ENCODE data around the gene CLEC16A.

Gene CLEC16A

GRCh38 chr16:11036868-11037410 lies 92.6 kb downstream of the CLEC16A start:
- DNase-seq = no peak

GRCh38 chr16:11038305-11038704 lies 93.9 kb downstream of the CLEC16A start:
- no peak for DNase-seq

- no peak for DNase-seq
These were observed 94.4 kb downstream of the CLEC16A start for GRCh38 chr16:11038777-11039176.

- no peak for DNase-seq
These were observed 95.4 kb downstream of the CLEC16A start for GRCh38 chr16:11039726-11040125.

GRCh38 chr16:11042191-11042590 lies 97.8 kb downstream of the CLEC16A start:
- no peak for DNase-seq

GRCh38 chr16:11045441-11045840 lies 101.1 kb downstream of the CLEC16A start:
- no peak for DNase-seq

GRCh38 chr16:11045846-11046245 lies 101.5 kb downstream of the CLEC16A start:
- no peak for DNase-seq

- DNase-seq = no peak
These were observed 102.1 kb downstream of the CLEC16A start for GRCh38 chr16:11046382-11046931.

- DNase-seq = no peak
These were observed 102.7 kb downstream of the CLEC16A start for GRCh38 chr16:11047057-11047456.

- no peak for DNase-seq
These were observed 103.8 kb downstream of the CLEC16A start for GRCh38 chr16:11047939-11048800.

GRCh38 chr16:11049396-11050059 lies 105.2 kb downstream of the CLEC16A start:
- no peak for DNase-seq

- no peak for DNase-seq
These were observed 106.2 kb downstream of the CLEC16A start for GRCh38 chr16:11050536-11050935.

- DNase-seq = no peak
These were observed 106.6 kb downstream of the CLEC16A start for GRCh38 chr16:11050944-11051343.

- no peak for DNase-seq
These were observed 107.1 kb downstream of the CLEC16A start for GRCh38 chr16:11051430-11051829.

- peak in 1 of 51 donors; percentile 1 for DNase-seq
These were observed 107.8 kb downstream of the CLEC16A start for GRCh38 chr16:11051879-11052808.

- DNase-seq = no peak
These were observed 109.6 kb downstream of the CLEC16A start for GRCh38 chr16:11053916-11054460.

- DNase-seq = no peak
These were observed 112.0 kb downstream of the CLEC16A start for GRCh38 chr16:11056090-11056992.

- DNase-seq = peak in 11 of 51 donors; percentile 2 to 37 (median 9)
These were observed 112.8 kb downstream of the CLEC16A start for GRCh38 chr16:11056993-11057649.

GRCh38 chr16:11057711-11058345 lies 113.5 kb downstream of the CLEC16A start:
- no peak for DNase-seq

Data from hypothalamus (tissue), 51 donors.